GM12878 (cell line): ENCODE results near the gene PEX11B. TPM values are rescaled to one million over a fixed set of nuclear protein-coding genes. Genes with fewer than 3 reads are reported as not detected.

ENCODE experiments used
- ATAC-seq: fragments of 200-7000 bp; cut with Tn5 transposase; 3 replicates; pipeline ENCODE4 v1.9.1; 2020; ENCODE audit warnings: mild to moderate bottlenecking, moderate library complexity
- BruUV-seq: library from RNA; stranded (reverse); fragments of 400-500 nt; replicated peaks from 2 replicates; lab custom pipeline; 2021; lab: Mats Ljungman, UMichigan
- CTCF ChIA-PET: fragments of 300-600 bp; sonication (Branson Sonifier 250); formaldehyde crosslinking; extraction: SDS; loops from one replicate; lab custom pipeline; 2021; ENCODE audit warnings: inconsistent platforms; lab: Yijun Ruan, JAX
- POLR2A ChIA-PET: fragments of 350-600 bp; formaldehyde crosslinking; extraction: SDS; loops from one replicate; lab custom pipeline; 2021; ENCODE audit warnings: inconsistent platforms; lab: Charles Lee
- RAD21 ChIA-PET: fragments of 300-600 bp; sonication (Branson Sonifier 250); formaldehyde crosslinking; loops from one replicate; lab custom pipeline; 2023; ENCODE audit warnings: antibody characterized with exemption; ENCODE audit not compliant: unreplicated experiment; lab: Charles Lee
- SMC1A ChIA-PET: fragments of 300-600 bp; sonication (Branson Sonifier 250); formaldehyde crosslinking; loops from one replicate; lab custom pipeline; 2023; ENCODE audit not compliant: unreplicated experiment, uncharacterized antibody; lab: Charles Lee
- DNase-seq: peaks from one replicate; pipeline ENCODE4 v3.0.0-alpha.2; 2011; ENCODE audit warnings: low read depth, low spot score
- FAIRE-seq: peaks from 3 replicates; lab custom pipeline; 2011; peaks lifted over from hg19 to GRCh38; lab: Jason Lieb, UNC
- H2AFZ ChIP-seq: 2 replicates; pipeline ENCODE4 v1.6.0; 2011; ENCODE audit warnings: low read depth, low read length, control low read depth; ENCODE audit not compliant: control insufficient read depth
- H3K27ac ChIP-seq: 2 replicates; pipeline ENCODE4 v1.5.1; 2011; ENCODE audit warnings: control low read depth; ENCODE audit not compliant: control insufficient read depth, insufficient read depth
- H3K27me3 ChIP-seq, 2 experiments: replicated peaks in 1 of 2; 2 replicates each; pipeline versions ENCODE4 v1.6.0 to v1.6.1; 2011; ENCODE audit warnings: low read length in 1 of 2; ENCODE audit not compliant: control insufficient read depth in 2 of 2, insufficient read depth in 2 of 2
- H3K36me3 ChIP-seq, 2 experiments: 2 replicates each; pipeline ENCODE4 v1.5.1; 2011; ENCODE audit warnings: low read length in 1 of 2; ENCODE audit not compliant: control insufficient read depth in 2 of 2, insufficient read depth in 2 of 2
- H3K4me1 ChIP-seq: 2 replicates; pipeline ENCODE4 v1.6.1; 2011; ENCODE audit warnings: mild to moderate bottlenecking, low read length, moderate library complexity, mixed read lengths; ENCODE audit not compliant: control insufficient read depth, insufficient read depth
- H3K4me2 ChIP-seq: 2 replicates; pipeline ENCODE4 v1.6.0; 2011; ENCODE audit warnings: control low read depth; ENCODE audit not compliant: control insufficient read depth, insufficient read depth
- H3K4me3 ChIP-seq: fragments of 200-600 bp; sonication (generic); 2 replicates; pipeline ENCODE4 v1.5.1; 2016
- H3K79me2 ChIP-seq: 2 replicates; pipeline ENCODE4 v1.6.0; 2011; ENCODE audit warnings: low read length; ENCODE audit not compliant: control insufficient read depth, insufficient read depth
- H3K9ac ChIP-seq: 2 replicates; pipeline ENCODE4 v1.8.0; 2011; ENCODE audit warnings: low read length, control low read depth, mixed read lengths; ENCODE audit not compliant: control insufficient read depth, insufficient read depth
- H3K9me3 ChIP-seq: replicated peaks from 3 replicates; pipeline ENCODE4 v1.5.1; 2011; ENCODE audit warnings: mild to moderate bottlenecking, low read length; ENCODE audit not compliant: control insufficient read depth, insufficient read depth
- H4K20me1 ChIP-seq: 2 replicates; pipeline ENCODE4 v1.6.0; 2011; ENCODE audit not compliant: control insufficient read depth, insufficient read depth
- BCL3 ChIP-seq: IDR thresholded peaks from 2 replicates; pipeline ENCODE4 v1.6.1; 2011; ENCODE audit warnings: borderline replicate concordance, low read depth, mild to moderate bottlenecking, moderate library complexity, low read length; ENCODE audit not compliant: insufficient read depth, poor library complexity, severe bottlenecking
- E2F4 ChIP-seq: IDR thresholded peaks from 2 replicates; pipeline ENCODE4 v1.6.1; 2012; ENCODE audit warnings: low read depth, low read length, improper control_type of control experiment
- MTA2 ChIP-seq: fragments of 450-650 bp; IDR thresholded peaks from 2 replicates; pipeline ENCODE4 v1.6.1; 2016; ENCODE audit warnings: low read depth, mild to moderate bottlenecking, moderate library complexity
- RFX5 ChIP-seq: IDR thresholded peaks from 2 replicates; pipeline ENCODE4 v1.6.1; 2011; ENCODE audit warnings: low read depth, low read length, improper control_type of control experiment
- SMAD1 ChIP-seq: fragments of 450-650 bp; IDR thresholded peaks from 2 replicates; pipeline ENCODE4 v1.6.1; 2018; ENCODE audit warnings: mild to moderate bottlenecking, low read depth; ENCODE audit not compliant: partially characterized antibody
- ZBTB40 ChIP-seq: fragments of 450-650 bp; IDR thresholded peaks from 2 replicates; pipeline ENCODE4 v1.6.1; 2016; ENCODE audit warnings: mild to moderate bottlenecking, moderate library complexity, borderline replicate concordance
- WGBS: methylation state at CpG from one replicate; pipeline ENCODE4 v1.1.6; 2016; ENCODE audit warnings: low lambda C conversion rate; ENCODE audit not compliant: insufficient replicate concordance, insufficient coverage; ENCODE audit errors: missing lambda C conversion rate; 5-methylcytosine and 5-hydroxymethylcytosine counted together
- in situ Hi-C: fragments of 300-500 bp; cut with MboI; formaldehyde crosslinking; loops from 9 replicates; pipeline ENCODE4 v1.14.3; 2018; ENCODE audit warnings: mixed read lengths
- intact Hi-C: fragments of 100-400 bp; cut with micrococcal nuclease; formaldehyde crosslinking; loops from one replicate; pipeline ENCODE4 v1.14.2; 2022; ENCODE audit not compliant: unreplicated experiment
- polyA plus RNA-seq, 11 experiments: library from polyadenylated mRNA; depleted of rRNA in 4 of 11; unstranded in 6 of 11; stranded (reverse) in 5 of 11; fragments of >200 nt; fragmentation: Nextera tagmentation in 4 of 11; fragmentation: Illumina TruSeq in 1 of 11; extraction: Ambion mirVana in 4 of 11; extraction: Trizol in 1 of 11; gene quantifications; 1 replicate in 1 of 11; 2 replicates in 10 of 11; pipeline versions ENCODE4 v1.2.1 to v1.2.3, GENCODE V29; 2011 to 2016; ENCODE audit warnings: inconsistent platforms in 2 of 11, missing spikeins in 2 of 11, low read depth in 1 of 11
- total RNA-seq, 4 experiments: library from RNA; depleted of rRNA in 3 of 4; stranded (reverse); fragments of >200 nt in 3 of 4; fragmentation: Illumina TruSeq in 1 of 4; extraction: Trizol in 1 of 4; gene quantifications; 2 replicates each; pipeline versions ENCODE4 v1.2.1 to v1.2.3, GENCODE V29; 2013 to 2021

Gene PEX11B
- total and polyA plus RNA-seq, 10 of the 15 experiments (the other 5 are each of a cell fraction or from before 2014, with no cell fraction given) = 24.9 to 129 (median 40.7) TPM

- Histone ChIP-seq H2AFZ (no peak overlapping the region), H4K20me1 (no peaks in the 10 kb centered on the region), H3K79me2 (peaks cover 21% of the 10 kb centered on the region), H3K27me3 (no peaks in the 10 kb centered on the region), H3K9me3 (no peaks in the 10 kb centered on the region), H3K9ac (no peak overlapping the region), H3K4me2 (no peak overlapping the region), H3K4me3 (no peak overlapping the region), H3K36me3 (no peaks in the 10 kb centered on the region; a peak in 1 of 4 replicates), H3K4me1 (no peaks in the 10 kb centered on the region), H3K27ac (no peak overlapping the region)
- no peak for FAIRE-seq
- ChIA-PET CTCF (interaction anchor here (1.2 kb wide), 1 partner anchor 79 kb away, joined by 4 read pairs; no protein-coding TSS in a partner anchor), SMC1A (interaction anchor here (1.4 to 2.8 kb wide), 2 partner anchors 11 to 26 kb away, joined by 4 to 15 read pairs; partner anchors contain the start of genes ANKRD34A, POLR3GL and RBM8A), RAD21 (no interaction called here), POLR2A (interaction anchor here (2.8 kb wide), 1 partner anchor 12 kb away, joined by 10 read pairs; the partner anchor contains the start of genes ANKRD34A and POLR3GL)
- in situ Hi-C loops (no loop called here), intact Hi-C loops (no loop called here)
- no peak for DNase-seq
- no peak for TF ChIP-seq MTA2
- TF ChIP-seq ZBTB40 = no peak
- no peak for TF ChIP-seq RFX5
- TF ChIP-seq BCL3 = no peak
- no peak for TF ChIP-seq E2F4
- no peak for TF ChIP-seq SMAD1
- WGBS = 96% methylated on average over 3 of the region's 3 CpGs
- no peak for ATAC-seq
- BruUV-seq = no TSS peak
These were observed 34.4 kb upstream of the PEX11B start for GRCh38 chr1:145952903-145953302.
